Panc1 (cell line): ENCODE measurements around the gene RNF41. TPM values are rescaled to one million over a fixed set of nuclear protein-coding genes. Genes with fewer than 3 reads are reported as not detected.
A peak's percentile ranks its signal among the peaks of the same experiment; 100 is the strongest.

Experiments
- ATAC-seq: fragments of 200-7000 bp; cut with Tn5 transposase; 2 replicates; pipeline ENCODE4 v1.9.1; 2020; ENCODE audit warnings: mild to moderate bottlenecking, moderate library complexity
- BruUV-seq: library from RNA; stranded (reverse); fragments of 400-500 nt; replicated peaks from 2 replicates; lab custom pipeline; 2021; lab: Mats Ljungman, UMichigan
- CTCF ChIA-PET: fragments of 300-600 bp; sonication (Branson Sonifier 250); formaldehyde crosslinking; loops from one replicate; lab custom pipeline; 2022; ENCODE audit warnings: antibody characterized with exemption; lab: Charles Lee
- POLR2A ChIA-PET: fragments of 300-600 bp; sonication (Branson Sonifier 250); formaldehyde crosslinking; loops from one replicate; lab custom pipeline; 2022; ENCODE audit warnings: antibody characterized with exemption; lab: Charles Lee
- DNase-seq: peaks from one replicate; pipeline ENCODE4 v3.0.0-alpha.2; 2010; ENCODE audit warnings: low read depth, low spot score
- H3K27ac ChIP-seq: 2 replicates; pipeline ENCODE4 v1.5.1; 2011; ENCODE audit warnings: mild to moderate bottlenecking, low read length, inconsistent platforms
- H3K27me3 ChIP-seq: fragments of 200-500 bp; sonication (Bioruptor generic); 2 replicates; pipeline ENCODE4 v1.6.0; 2014; ENCODE audit warnings: low read length, inconsistent platforms; ENCODE audit not compliant: control insufficient read depth, insufficient read depth
- H3K36me3 ChIP-seq: fragments of 200-500 bp; sonication (Bioruptor generic); 2 replicates; pipeline ENCODE4 v1.5.1; 2014; ENCODE audit warnings: inconsistent platforms, mild to moderate bottlenecking, low read length, moderate library complexity; ENCODE audit not compliant: control insufficient read depth, insufficient read depth
- H3K4me1 ChIP-seq: 2 replicates; pipeline ENCODE4 v1.5.1; 2011; ENCODE audit warnings: inconsistent platforms, mild to moderate bottlenecking, low read length, moderate library complexity; ENCODE audit not compliant: control insufficient read depth, insufficient read depth
- H3K4me3 ChIP-seq, 2 experiments: 2 replicates each; pipeline ENCODE4 v1.5.1; 2011 to 2012; ENCODE audit warnings: low read depth in 2 of 2, low read length in 2 of 2, mild to moderate bottlenecking in 2 of 2, inconsistent platforms in 1 of 2, moderate library complexity in 1 of 2
- H3K9me3 ChIP-seq: fragments of 200-500 bp; sonication (Bioruptor generic); 2 replicates; pipeline ENCODE4 v1.5.1; 2014; ENCODE audit warnings: low read depth, mild to moderate bottlenecking, inconsistent platforms, low read length, moderate library complexity; ENCODE audit not compliant: control insufficient read depth, insufficient read depth
- POLR2AphosphoS5 ChIP-seq: IDR thresholded peaks from 2 replicates; pipeline ENCODE4 v1.6.1; 2012; ENCODE audit warnings: mild to moderate bottlenecking, low read depth, low read length, moderate library complexity
- SIN3A ChIP-seq: IDR thresholded peaks from 2 replicates; pipeline ENCODE4 v1.6.1; 2012; ENCODE audit warnings: low read depth, mild to moderate bottlenecking, low read length, moderate library complexity, borderline replicate concordance; ENCODE audit not compliant: insufficient read depth
- TCF7L2 ChIP-seq: IDR thresholded peaks from 2 replicates; pipeline ENCODE4 v1.6.1; 2011; ENCODE audit warnings: mild to moderate bottlenecking, low read depth, low read length, inconsistent platforms
- in situ Hi-C: cut with HindIII; loops from 2 replicates; pipeline ENCODE4 v1.10.0; 2016; ENCODE audit warnings: low sequenced_read_pairs, low pct_unique_long_range_greater_than_20kb
- intact Hi-C: fragments of 100-400 bp; cut with micrococcal nuclease; formaldehyde crosslinking; loops from one replicate; pipeline ENCODE4 v1.10.0; 2022; ENCODE audit not compliant: unreplicated experiment
- total RNA-seq: library from RNA; stranded (reverse); gene quantifications from one replicate; pipeline ENCODE4 v1.2.1, GENCODE V29; 2021; ENCODE audit not compliant: unreplicated experiment
- TF ChIP-seq, protein P1 (sequence below), 2 experiments: IDR thresholded peaks; 2 replicates each; pipeline ENCODE4 v1.6.1; 2011 to 2012; ENCODE audit warnings: low read depth in 2 of 2, control low read depth in 1 of 2, low read length in 1 of 2, mild to moderate bottlenecking in 1 of 2, moderate library complexity in 1 of 2; ENCODE audit not compliant: insufficient read depth in 1 of 2
- TF ChIP-seq, protein P2 (sequence below): fragments of 450-650 bp; IDR thresholded peaks from 2 replicates; pipeline ENCODE4 v1.5.1; 2017; ENCODE audit warnings: mild to moderate bottlenecking

RNF41 gene
- total RNA-seq, 1 experiment from 2014 or later, result 35.3 TPM

DNA sequence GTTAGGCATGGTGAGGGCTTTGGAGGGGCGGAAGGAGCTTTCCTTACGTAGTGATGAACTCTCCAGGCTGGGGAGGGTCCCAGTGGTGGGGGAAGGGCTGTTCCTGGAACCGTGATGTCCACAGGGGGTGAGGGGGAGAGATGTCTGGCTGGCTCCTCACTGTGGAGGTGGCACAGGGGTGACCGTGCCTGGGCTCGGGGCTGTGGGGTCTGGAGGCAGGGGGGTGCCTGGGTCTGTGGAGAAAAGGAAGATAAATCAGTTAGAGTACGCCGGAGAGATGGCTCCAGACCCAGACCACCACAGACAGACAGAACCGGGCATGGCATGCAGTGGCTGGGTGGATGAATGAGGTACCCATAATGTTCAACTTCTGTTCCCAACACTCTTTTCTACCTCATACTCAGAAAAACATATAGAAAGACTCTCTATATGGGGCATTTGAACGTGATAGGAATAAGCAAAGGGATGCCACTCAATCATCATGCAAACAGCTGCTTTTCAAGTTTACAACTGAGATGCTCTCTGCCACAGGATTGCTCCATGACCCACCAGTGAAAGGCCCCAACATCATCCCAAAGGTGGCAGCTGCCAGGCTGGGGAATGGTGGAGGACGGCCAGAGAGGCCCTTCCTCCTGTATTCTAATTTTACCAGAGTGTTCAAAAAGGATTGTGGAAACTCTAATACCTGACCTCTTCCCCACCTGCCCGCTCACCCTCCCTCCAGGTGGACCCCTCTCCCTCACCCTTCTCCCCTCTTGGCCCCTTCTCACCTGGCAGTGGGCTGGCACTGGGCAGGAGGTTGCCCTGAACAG lies 58.0 kb downstream of the RNF41 start:
- ChIA-PET POLR2A (no interaction called here), CTCF (interaction anchor here (0.7 to 0.8 kb wide), 2 partner anchors 45 to 59 kb away, joined by 3 to 8 read pairs; partner anchors contain the start of gene ZC3H10)
- Histone ChIP-seq H3K4me3 (no peak overlapping the region), H3K9me3 (no peaks in the 10 kb centered on the region), H3K36me3 (no peaks in the 10 kb centered on the region; the same call in 1 of the 2 replicates), H3K27me3 (no peaks in the 10 kb centered on the region), H3K4me1 (peaks cover 15% of the 10 kb centered on the region), H3K27ac (no peak overlapping the region)
- intact Hi-C loops (no loop called here), in situ Hi-C loops (no loop called here)
- peak; percentile 53 for TF ChIP-seq POLR2AphosphoS5
- TF ChIP-seq, protein P1, sequence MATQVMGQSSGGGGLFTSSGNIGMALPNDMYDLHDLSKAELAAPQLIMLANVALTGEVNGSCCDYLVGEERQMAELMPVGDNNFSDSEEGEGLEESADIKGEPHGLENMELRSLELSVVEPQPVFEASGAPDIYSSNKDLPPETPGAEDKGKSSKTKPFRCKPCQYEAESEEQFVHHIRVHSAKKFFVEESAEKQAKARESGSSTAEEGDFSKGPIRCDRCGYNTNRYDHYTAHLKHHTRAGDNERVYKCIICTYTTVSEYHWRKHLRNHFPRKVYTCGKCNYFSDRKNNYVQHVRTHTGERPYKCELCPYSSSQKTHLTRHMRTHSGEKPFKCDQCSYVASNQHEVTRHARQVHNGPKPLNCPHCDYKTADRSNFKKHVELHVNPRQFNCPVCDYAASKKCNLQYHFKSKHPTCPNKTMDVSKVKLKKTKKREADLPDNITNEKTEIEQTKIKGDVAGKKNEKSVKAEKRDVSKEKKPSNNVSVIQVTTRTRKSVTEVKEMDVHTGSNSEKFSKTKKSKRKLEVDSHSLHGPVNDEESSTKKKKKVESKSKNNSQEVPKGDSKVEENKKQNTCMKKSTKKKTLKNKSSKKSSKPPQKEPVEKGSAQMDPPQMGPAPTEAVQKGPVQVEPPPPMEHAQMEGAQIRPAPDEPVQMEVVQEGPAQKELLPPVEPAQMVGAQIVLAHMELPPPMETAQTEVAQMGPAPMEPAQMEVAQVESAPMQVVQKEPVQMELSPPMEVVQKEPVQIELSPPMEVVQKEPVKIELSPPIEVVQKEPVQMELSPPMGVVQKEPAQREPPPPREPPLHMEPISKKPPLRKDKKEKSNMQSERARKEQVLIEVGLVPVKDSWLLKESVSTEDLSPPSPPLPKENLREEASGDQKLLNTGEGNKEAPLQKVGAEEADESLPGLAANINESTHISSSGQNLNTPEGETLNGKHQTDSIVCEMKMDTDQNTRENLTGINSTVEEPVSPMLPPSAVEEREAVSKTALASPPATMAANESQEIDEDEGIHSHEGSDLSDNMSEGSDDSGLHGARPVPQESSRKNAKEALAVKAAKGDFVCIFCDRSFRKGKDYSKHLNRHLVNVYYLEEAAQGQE (IDR thresholded peaks at IDR 0.05; ENCODE audit: insufficient read depth in 1 of 2, low read depth in 2 of 2, low read length in 1 of 2), result no peak
- no peak for ATAC-seq
- no TSS peak for BruUV-seq
- no peak for DNase-seq

DNA sequence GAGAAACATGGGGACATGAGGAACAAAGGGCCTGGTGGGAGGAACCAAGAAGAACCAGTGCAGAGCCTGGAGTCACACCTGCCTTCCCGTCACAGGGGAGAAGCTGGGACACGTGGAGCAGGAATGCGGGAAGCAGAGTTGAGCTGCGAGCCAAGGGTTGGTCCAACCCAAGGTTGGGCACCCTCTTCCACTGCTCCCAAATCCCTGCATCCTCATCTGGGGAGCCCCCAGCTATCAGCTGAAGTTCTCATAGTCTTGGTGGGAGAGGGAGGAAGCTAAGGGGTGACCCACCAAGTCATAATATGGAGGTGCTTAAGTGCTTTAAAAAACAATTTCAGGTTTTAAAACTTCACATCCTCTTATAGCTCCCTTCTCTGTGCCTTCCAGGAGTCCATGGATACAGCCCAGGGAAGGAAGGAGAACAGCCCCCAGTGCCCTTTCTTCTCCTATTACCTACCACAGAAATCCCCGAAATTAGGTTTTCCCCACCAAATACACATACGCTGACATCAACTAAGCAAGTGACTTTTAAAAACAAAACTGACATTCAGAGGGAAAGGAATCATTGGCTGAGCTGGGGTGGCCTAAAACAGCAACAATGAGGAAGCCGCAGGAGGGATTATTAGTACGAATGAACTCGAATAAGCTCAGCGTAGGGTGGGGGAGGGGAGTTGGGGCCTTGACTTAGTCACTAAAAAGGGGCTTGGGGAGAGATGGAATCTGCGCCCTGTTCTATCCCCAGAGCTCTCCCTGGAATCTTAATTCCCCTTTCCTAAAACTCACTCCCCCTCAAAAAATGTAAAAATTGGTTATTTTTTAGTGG lies 59.0 kb downstream of the RNF41 start:
- Histone ChIP-seq H3K36me3 (peaks cover 2% of the 10 kb centered on the region; the same call in 1 of the 2 replicates), H3K4me1 (peaks cover 15% of the 10 kb centered on the region), H3K27me3 (no peaks in the 10 kb centered on the region), H3K4me3 (no peak overlapping the region), H3K9me3 (no peaks in the 10 kb centered on the region), H3K27ac (no peak overlapping the region; the same call in 1 of the 2 replicates)
- DNase-seq (no peak), ATAC-seq (no peak)
- no peak for TF ChIP-seq SIN3A
- TF ChIP-seq, protein P1 (IDR thresholded peaks at IDR 0.05; ENCODE audit: insufficient read depth in 1 of 2, low read depth in 2 of 2, low read length in 1 of 2), result no peak
- no peak; the same call in 1 of the 2 replicates for TF ChIP-seq POLR2AphosphoS5
- TF ChIP-seq TCF7L2, result no peak
- TF ChIP-seq, protein P2, sequence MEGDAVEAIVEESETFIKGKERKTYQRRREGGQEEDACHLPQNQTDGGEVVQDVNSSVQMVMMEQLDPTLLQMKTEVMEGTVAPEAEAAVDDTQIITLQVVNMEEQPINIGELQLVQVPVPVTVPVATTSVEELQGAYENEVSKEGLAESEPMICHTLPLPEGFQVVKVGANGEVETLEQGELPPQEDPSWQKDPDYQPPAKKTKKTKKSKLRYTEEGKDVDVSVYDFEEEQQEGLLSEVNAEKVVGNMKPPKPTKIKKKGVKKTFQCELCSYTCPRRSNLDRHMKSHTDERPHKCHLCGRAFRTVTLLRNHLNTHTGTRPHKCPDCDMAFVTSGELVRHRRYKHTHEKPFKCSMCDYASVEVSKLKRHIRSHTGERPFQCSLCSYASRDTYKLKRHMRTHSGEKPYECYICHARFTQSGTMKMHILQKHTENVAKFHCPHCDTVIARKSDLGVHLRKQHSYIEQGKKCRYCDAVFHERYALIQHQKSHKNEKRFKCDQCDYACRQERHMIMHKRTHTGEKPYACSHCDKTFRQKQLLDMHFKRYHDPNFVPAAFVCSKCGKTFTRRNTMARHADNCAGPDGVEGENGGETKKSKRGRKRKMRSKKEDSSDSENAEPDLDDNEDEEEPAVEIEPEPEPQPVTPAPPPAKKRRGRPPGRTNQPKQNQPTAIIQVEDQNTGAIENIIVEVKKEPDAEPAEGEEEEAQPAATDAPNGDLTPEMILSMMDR, result no peak
- ChIA-PET CTCF (interaction anchor here (0.6 to 0.8 kb wide), 3 partner anchors 26 to 44 kb away, joined by 3 to 8 read pairs (median 5); partner anchors contain the start of genes SMARCC2 and ZC3H10), POLR2A (interaction anchor here (0.7 kb wide), 4 partner anchors 14 to 40 kb away, joined by 4 to 8 read pairs (median 6); no protein-coding TSS in a partner anchor)
- in situ Hi-C loops, result no loop called here
- intact Hi-C loops, result no loop called here
- BruUV-seq, result TSS peak; percentile 95
